ENCODE data around the gene AMZ1. TPM values are rescaled to one million over a fixed set of nuclear protein-coding genes. Genes with fewer than 3 reads are reported as not detected.

AMZ1 gene
- total RNA-seq, 4 donors from 2014 or later, result under 0.01 to 1.2 (median 0.53) TPM

DNA sequence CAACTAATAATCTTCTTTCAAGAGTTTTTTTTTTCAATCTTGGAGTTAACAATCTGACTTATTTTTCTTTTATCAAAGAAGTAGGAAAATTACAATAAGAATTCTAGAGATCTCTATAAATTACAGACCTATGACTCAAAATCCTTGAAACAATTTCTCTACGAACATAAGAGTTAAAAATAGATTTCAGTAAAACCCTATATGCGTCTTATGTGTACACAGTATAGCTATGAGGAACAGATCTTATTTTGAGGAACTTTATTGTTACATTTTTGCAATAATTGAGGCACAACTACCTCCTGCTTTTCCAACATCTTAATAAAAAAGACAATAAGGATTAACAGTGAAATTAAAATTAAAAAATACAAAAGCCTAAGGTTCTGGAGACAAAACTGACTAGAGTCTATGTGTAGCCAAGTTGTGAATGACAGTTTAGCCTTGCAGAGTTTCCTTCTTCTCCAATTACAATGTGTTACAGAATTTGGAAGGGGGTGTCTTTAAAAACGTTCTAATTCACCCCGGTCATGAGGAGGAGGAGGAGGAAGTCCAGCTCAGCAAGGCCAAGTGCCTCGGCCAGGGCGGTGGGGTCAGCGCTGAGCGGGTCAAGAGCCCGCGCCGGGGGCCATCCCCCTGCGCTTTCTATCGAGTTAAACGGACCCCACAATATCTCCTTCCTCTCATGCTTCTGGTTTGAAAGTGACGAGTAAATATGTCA is 40.5 kb downstream of the AMZ1 start:
- H3K4me3 ChIP-seq, result peak overlapping the region in 1 of 4 donors; percentile 12
- no peaks in the 10 kb centered on the region for H3K9me3 ChIP-seq
- TF ChIP-seq EP300 (IDR thresholded peaks at IDR 0.05) (no peak), POLR2AphosphoS5 (IDR thresholded peaks at IDR 0.05) (no peak), POLR2A (IDR thresholded peaks at IDR 0.05; ENCODE audit: low read depth) (no peak)
- TF ChIP-seq, protein P1, sequence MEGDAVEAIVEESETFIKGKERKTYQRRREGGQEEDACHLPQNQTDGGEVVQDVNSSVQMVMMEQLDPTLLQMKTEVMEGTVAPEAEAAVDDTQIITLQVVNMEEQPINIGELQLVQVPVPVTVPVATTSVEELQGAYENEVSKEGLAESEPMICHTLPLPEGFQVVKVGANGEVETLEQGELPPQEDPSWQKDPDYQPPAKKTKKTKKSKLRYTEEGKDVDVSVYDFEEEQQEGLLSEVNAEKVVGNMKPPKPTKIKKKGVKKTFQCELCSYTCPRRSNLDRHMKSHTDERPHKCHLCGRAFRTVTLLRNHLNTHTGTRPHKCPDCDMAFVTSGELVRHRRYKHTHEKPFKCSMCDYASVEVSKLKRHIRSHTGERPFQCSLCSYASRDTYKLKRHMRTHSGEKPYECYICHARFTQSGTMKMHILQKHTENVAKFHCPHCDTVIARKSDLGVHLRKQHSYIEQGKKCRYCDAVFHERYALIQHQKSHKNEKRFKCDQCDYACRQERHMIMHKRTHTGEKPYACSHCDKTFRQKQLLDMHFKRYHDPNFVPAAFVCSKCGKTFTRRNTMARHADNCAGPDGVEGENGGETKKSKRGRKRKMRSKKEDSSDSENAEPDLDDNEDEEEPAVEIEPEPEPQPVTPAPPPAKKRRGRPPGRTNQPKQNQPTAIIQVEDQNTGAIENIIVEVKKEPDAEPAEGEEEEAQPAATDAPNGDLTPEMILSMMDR (IDR thresholded peaks at IDR 0.05), result no peak
- H3K27ac ChIP-seq (replicated peaks in 1 of 4), result peak overlapping the region; percentile 64 to 83 (median 70)
- DNase-seq (ENCODE audit: extremely low spot score), result no peak
- intact Hi-C loops (cut with DNase I), result no loop called here
- 66% methylated on average over 15 of the region's 15 CpGs for WGBS
- H3K4me1 ChIP-seq, result peaks cover 7 to 36% (median 30%) of the 10 kb centered on the region in 4 donors
- H3K27me3 ChIP-seq, result no peaks in the 10 kb centered on the region
- H3K36me3 ChIP-seq, result peaks cover 0 to 58% (median 29%) of the 10 kb centered on the region in 4 donors

DNA sequence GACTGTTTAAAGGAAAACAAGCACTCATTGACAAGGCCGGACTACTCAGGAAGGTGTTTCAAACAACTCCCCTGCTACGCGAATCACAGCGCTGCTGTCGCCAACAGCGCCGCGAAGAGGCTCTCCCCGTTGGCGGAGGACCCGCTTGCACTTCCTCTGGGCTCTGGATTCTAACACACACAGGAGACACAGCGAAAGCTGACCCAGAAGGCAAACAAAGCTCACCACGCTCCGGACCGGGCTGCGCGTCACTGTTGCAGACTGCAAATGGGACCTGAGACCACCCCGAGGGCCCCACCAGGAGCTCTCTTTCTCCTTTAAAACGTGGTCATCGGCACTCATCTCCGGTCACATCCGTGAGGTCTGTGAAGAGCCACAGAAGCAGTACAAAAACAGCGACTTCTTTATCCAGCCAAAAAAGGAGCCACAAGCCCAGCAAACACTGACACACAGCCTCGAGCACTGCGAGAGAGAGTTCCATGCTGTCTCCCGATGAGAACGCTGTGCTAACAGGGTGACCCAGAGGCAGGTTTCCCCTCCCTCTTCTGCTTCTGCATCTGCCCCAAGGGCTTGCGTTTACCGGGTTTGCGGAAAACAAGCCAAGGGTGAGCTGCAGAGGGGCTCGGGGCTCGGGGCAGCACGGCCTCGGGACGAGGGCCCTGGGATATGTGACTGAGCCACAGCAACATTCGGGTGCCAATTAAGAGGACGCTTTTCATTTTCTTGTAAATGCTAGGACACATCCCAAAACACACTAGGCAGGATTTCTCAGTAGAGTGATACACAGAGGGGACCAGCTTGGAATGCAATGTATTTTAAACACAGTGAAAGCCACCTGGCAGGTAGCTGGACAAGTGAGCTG is 41.3 kb downstream of the AMZ1 start:
- H3K27me3 ChIP-seq, result no peaks in the 10 kb centered on the region
- 67% methylated on average over 37 of the region's 37 CpGs for WGBS
- no peak for DNase-seq (ENCODE audit: extremely low spot score)
- peak overlapping the region; percentile 12 to 33 (median 26) for H3K4me3 ChIP-seq
- TF ChIP-seq EP300 (IDR thresholded peaks at IDR 0.05) (no peak), POLR2A (IDR thresholded peaks at IDR 0.05; ENCODE audit: low read depth) (no peak), POLR2AphosphoS5 (IDR thresholded peaks at IDR 0.05) (no peak)
- TF ChIP-seq, protein P1 (IDR thresholded peaks at IDR 0.05), result no peak
- no peaks in the 10 kb centered on the region for H3K9me3 ChIP-seq
- H3K4me1 ChIP-seq, result peaks cover 15 to 42% (median 32%) of the 10 kb centered on the region in 4 donors
- H3K27ac ChIP-seq (replicated peaks in 1 of 4), result peak overlapping the region; percentile 64 to 83 (median 70)
- peaks cover 0 to 50% (median 27%) of the 10 kb centered on the region in 4 donors for H3K36me3 ChIP-seq
- intact Hi-C loops (cut with DNase I), result no loop called here

DNA sequence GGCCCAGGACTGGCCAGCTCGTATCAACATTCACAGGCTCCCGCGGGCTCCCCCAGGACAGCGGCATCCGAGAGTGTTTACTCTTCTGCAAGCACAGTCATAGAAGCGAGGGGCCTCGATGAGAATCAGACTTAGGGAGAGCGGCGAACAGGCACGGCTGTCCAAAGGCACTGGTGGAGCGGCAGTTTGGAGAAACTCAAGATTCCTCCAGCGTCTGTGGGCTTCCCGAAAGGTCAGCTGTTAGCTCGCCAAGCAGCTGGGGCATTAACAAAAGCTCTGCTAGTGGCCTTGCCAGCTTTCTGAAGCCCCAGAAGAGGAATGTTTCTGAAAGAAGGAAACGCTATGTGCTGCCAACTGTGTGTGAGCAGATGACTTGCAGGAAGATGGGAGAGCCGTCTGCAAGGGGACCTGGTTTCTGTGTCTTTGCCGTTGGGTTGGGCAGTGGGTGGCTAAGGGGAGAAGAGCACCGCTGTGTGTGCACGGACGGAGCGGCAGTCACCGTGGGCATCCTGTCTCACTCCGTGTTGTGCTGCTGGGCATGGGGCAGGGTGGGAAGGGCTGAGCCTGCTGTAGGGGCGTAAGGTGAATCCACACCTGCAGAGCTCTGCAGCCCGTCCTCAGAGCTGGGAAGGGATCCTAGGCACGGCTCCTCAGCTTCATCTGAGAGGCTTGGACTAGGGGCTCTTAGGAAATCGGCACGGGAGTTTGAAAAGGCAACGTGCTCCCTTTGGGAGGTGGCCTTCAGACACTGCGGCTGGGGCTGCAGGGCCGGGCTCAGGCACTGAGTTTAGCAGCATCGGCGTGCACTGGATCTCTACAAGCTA is 42.1 kb downstream of the AMZ1 start:
- intact Hi-C loops (cut with DNase I), result no loop called here
- no peaks in the 10 kb centered on the region for H3K9me3 ChIP-seq
- TF ChIP-seq POLR2AphosphoS5 (IDR thresholded peaks at IDR 0.05) (peak; percentile 53 to 63), EP300 (IDR thresholded peaks at IDR 0.05) (no peak)
- 68% methylated on average over 18 of the region's 33 CpGs for WGBS
- no peaks in the 10 kb centered on the region for H3K27me3 ChIP-seq
- peak overlapping the region; percentile 64 to 83 (median 70) for H3K27ac ChIP-seq (replicated peaks in 1 of 4)
- H3K4me1 ChIP-seq, result peaks cover 23 to 51% (median 38%) of the 10 kb centered on the region in 4 donors
- DNase-seq (ENCODE audit: extremely low spot score), result no peak
- peaks cover 0 to 45% (median 23%) of the 10 kb centered on the region in 4 donors for H3K36me3 ChIP-seq
- H3K4me3 ChIP-seq, result peak overlapping the region; percentile 12 to 33 (median 26)

DNA sequence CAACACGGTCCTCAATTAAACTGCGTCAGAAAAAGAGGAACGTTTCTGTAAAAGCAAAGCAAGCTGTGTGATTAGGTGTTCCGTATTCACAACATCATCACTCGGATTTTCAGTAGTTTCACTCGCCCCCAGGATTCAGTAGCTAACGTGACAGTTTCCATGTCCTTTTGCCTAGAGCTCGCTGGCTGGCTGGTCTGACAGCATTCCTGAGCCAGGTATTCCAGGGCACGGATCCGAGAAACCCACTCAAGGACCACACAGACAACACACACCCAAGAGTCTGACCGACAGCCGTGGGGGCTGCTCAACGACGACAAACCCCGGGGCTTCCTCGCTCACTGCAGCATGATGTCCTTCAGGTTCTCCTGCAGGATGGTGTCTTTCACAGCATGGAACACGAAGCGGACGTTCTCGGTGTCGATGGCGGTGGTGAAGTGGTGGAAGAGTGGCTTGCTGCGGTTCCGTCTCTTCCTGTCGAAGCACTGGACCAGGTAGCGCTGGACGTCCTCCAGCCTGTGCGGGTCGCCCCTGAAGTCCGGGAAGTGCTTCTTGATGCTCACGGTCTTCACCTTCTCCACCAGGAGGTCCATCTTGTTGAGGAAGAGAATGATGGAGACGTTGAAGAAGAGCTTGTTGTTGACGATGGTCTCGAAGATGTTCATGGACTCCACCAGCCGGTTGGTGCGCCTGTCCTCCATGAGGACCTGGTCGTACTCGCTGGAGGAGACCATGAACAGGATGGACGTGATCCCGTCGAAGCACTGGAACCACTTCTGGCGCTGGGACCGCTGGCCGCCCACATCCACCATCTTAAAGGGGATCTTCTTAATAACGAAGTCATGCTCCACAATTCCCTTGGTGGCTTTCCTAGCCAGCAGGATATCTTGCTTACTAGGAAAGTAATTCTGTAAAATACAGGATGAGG is 43.1 kb downstream of the AMZ1 start:
- Histone ChIP-seq H3K4me1 (peaks cover 30 to 55% (median 42%) of the 10 kb centered on the region in 4 donors), H3K27ac (replicated peaks in 1 of 4) (peak overlapping the region; percentile 64 to 83 (median 70)), H3K36me3 (peaks cover 0 to 37% (median 18%) of the 10 kb centered on the region in 4 donors), H3K27me3 (no peaks in the 10 kb centered on the region), H3K9me3 (no peaks in the 10 kb centered on the region), H3K4me3 (no peak overlapping the region)
- no peak for DNase-seq (ENCODE audit: extremely low spot score)
- WGBS, result 96% methylated on average over 43 of the region's 45 CpGs
- no peak for TF ChIP-seq EP300 (IDR thresholded peaks at IDR 0.05)
- TF ChIP-seq, protein P1 (IDR thresholded peaks at IDR 0.05), result no peak
- no peak for TF ChIP-seq POLR2A (IDR thresholded peaks at IDR 0.05; ENCODE audit: low read depth)
- TF ChIP-seq POLR2AphosphoS5 (IDR thresholded peaks at IDR 0.05), result no peak
- intact Hi-C loops (cut with DNase I), result no loop called here
